Neural cell (in vitro differentiated cells): ENCODE measurements around the gene TUBB4B. TPM values are rescaled to one million over a fixed set of nuclear protein-coding genes. Genes with fewer than 3 reads are reported as not detected.

Experiments used
- H2AFZ ChIP-seq: fragments of 200-600, 300-800 bp; sonication (generic), shearing (Covaris generic); 2 replicates; pipeline ENCODE4 v1.6.0; 2014; ENCODE audit warnings: low read depth, mild to moderate bottlenecking, antibody characterized with exemption, low read length, moderate library complexity
- H3F3A ChIP-seq: fragments of 200-600 bp; shearing (Covaris generic); 2 replicates; pipeline ENCODE4 v1.6.1; 2016; ENCODE audit warnings: mild to moderate bottlenecking, moderate library complexity, mixed read lengths, antibody characterized with exemption, low read length; ENCODE audit not compliant: insufficient read depth, poor library complexity, severe bottlenecking
- H3K27ac ChIP-seq: fragments of 200-600, 300-800 bp; sonication (generic), shearing (Covaris generic); 2 replicates; pipeline ENCODE4 v1.5.1; 2014; ENCODE audit warnings: mild to moderate bottlenecking, low read length, moderate library complexity
- H3K27me3 ChIP-seq: fragments of 300-800, 200-600 bp; sonication (generic), shearing (Covaris generic); 2 replicates; pipeline ENCODE4 v1.6.0; 2014; ENCODE audit warnings: mild to moderate bottlenecking, low read depth, low read length, moderate library complexity; ENCODE audit not compliant: insufficient read depth
- H3K36me3 ChIP-seq: fragments of 300-800, 200-600 bp; sonication (generic), shearing (Covaris generic); 2 replicates; pipeline ENCODE4 v1.5.1; 2014; ENCODE audit warnings: mild to moderate bottlenecking, antibody characterized with exemption, low read length, moderate library complexity; ENCODE audit not compliant: insufficient read depth
- H3K4me2 ChIP-seq: fragments of 300-800, 200-600 bp; sonication (generic), shearing (Covaris generic); 2 replicates; pipeline ENCODE4 v1.6.0; 2014; ENCODE audit warnings: mild to moderate bottlenecking, low read length
- H3K4me3 ChIP-seq: fragments of 300-800, 200-600 bp; sonication (generic), shearing (Covaris generic); 2 replicates; pipeline ENCODE4 v1.5.1; 2014; ENCODE audit warnings: mild to moderate bottlenecking, low read length, moderate library complexity
- H3K79me2 ChIP-seq: fragments of 200-600 bp; shearing (Covaris generic); replicated peaks from 2 replicates; pipeline ENCODE4 v1.6.0; 2014; ENCODE audit warnings: mild to moderate bottlenecking, low read length, moderate library complexity; ENCODE audit not compliant: insufficient read depth
- H3K9ac ChIP-seq: fragments of 300-800, 200-600 bp; sonication (generic), shearing (Covaris generic); 2 replicates; pipeline ENCODE4 v1.6.1; 2016; ENCODE audit warnings: mild to moderate bottlenecking, low read length, mixed read lengths
- H3K9me2 ChIP-seq: fragments of 200-600 bp; shearing (Covaris generic); 2 replicates; pipeline ENCODE4 v1.6.1; 2016; ENCODE audit warnings: mild to moderate bottlenecking, low read length, mixed read lengths; ENCODE audit not compliant: insufficient read depth
- H3K9me3 ChIP-seq: fragments of 200-600, 300-800 bp; sonication (generic), shearing (Covaris generic); 2 replicates; pipeline ENCODE4 v1.6.1; 2016; ENCODE audit warnings: mild to moderate bottlenecking, mixed run types, low read length, moderate library complexity, mixed read lengths
- H4K20me1 ChIP-seq: fragments of 200-600 bp; shearing (Covaris generic); 2 replicates; pipeline ENCODE4 v1.6.1; 2016; ENCODE audit warnings: mild to moderate bottlenecking, mixed run types; ENCODE audit not compliant: insufficient read depth
- CTCF ChIP-seq: fragments of 450-650 bp; IDR thresholded peaks from 2 replicates; pipeline ENCODE4 v1.5.1; 2014; ENCODE audit warnings: antibody characterized with exemption, mild to moderate bottlenecking, moderate library complexity; ENCODE audit not compliant: poor library complexity, severe bottlenecking
- EP300 ChIP-seq: fragments of 450-650 bp; conservative IDR thresholded peaks from 2 replicates; pipeline ENCODE4 v1.6.1; 2014; ENCODE audit warnings: antibody characterized with exemption, mild to moderate bottlenecking, moderate library complexity; ENCODE audit not compliant: poor library complexity, severe bottlenecking
- EZH2 ChIP-seq: fragments of 200-600, 300-800 bp; shearing (Covaris generic), sonication (generic); IDR thresholded peaks from 2 replicates; pipeline ENCODE4 v1.6.1; 2014; ENCODE audit warnings: antibody characterized with exemption, low read length, borderline replicate concordance, mild to moderate bottlenecking; ENCODE audit not compliant: insufficient read depth, poor library complexity, severe bottlenecking
- MXI1 ChIP-seq: fragments of 450-650 bp; conservative IDR thresholded peaks from 2 replicates; pipeline ENCODE4 v1.6.1; 2014; ENCODE audit warnings: antibody characterized with exemption, mild to moderate bottlenecking; ENCODE audit not compliant: poor library complexity, severe bottlenecking
- POLR2AphosphoS5 ChIP-seq: IDR thresholded peaks from 2 replicates; pipeline ENCODE4 v1.6.1; 2012
- RAD21 ChIP-seq: fragments of 450-650 bp; conservative IDR thresholded peaks from 2 replicates; pipeline ENCODE4 v1.6.1; 2014; ENCODE audit warnings: antibody characterized with exemption, mild to moderate bottlenecking, moderate library complexity
- REST ChIP-seq: IDR thresholded peaks from 2 replicates; pipeline ENCODE4 v1.6.1; 2012; ENCODE audit warnings: borderline replicate concordance
- SMC3 ChIP-seq: fragments of 450-650 bp; conservative IDR thresholded peaks from 2 replicates; pipeline ENCODE4 v1.6.1; 2014; ENCODE audit warnings: antibody characterized with exemption, mild to moderate bottlenecking, moderate library complexity; ENCODE audit not compliant: poor library complexity
- TAF1 ChIP-seq: IDR thresholded peaks from 2 replicates; pipeline ENCODE4 v1.6.1; 2012; ENCODE audit warnings: low read depth
- polyA plus RNA-seq: library from polyadenylated mRNA; depleted of rRNA; stranded (reverse); fragments of >200 nt; gene quantifications from 2 replicates; pipeline ENCODE4 v1.2.3, GENCODE V29; 2014

TUBB4B gene
- polyA plus RNA-seq, 1 donor from 2014 or later, result 60.3 TPM

- Histone ChIP-seq H3K27me3 (no peaks in the 10 kb centered on the region), H3K36me3 (no peaks in the 10 kb centered on the region), H3K4me2 (no peak overlapping the region)
Measured at GRCh38 chr9:137215196-137215986, 25.7 kb upstream of the TUBB4B start.

More at GRCh38 chr9:137215196-137215986, 25.7 kb upstream of the TUBB4B start:
- Histone ChIP-seq H3K4me3 (no peak overlapping the region), H2AFZ (no peak overlapping the region), H3K9ac (no peak overlapping the region), H3K9me3 (no peaks in the 10 kb centered on the region), H3K9me2 (no peaks in the 10 kb centered on the region), H3K27ac (no peak overlapping the region), H3K79me2 (no peaks in the 10 kb centered on the region), H3F3A (no peaks in the 10 kb centered on the region), H4K20me1 (no peaks in the 10 kb centered on the region)
- TF ChIP-seq EP300 (no peak), REST (no peak), EZH2 (no peak), MXI1 (no peak), TAF1 (no peak), SMC3 (no peak), RAD21 (no peak), POLR2AphosphoS5 (no peak), CTCF (no peak)
